Fibroblast of lung (primary cell): ENCODE data around the gene ZNRF4. TPM values are rescaled to one million over a fixed set of nuclear protein-coding genes. Genes with fewer than 3 reads are reported as not detected.
A peak's percentile ranks its signal among the peaks of the same experiment; 100 is the strongest.

Experiments used
- DNase-seq, 2 donors: peaks; one replicate each; pipeline versions ENCODE4 v3.0.0 to v3.0.0-alpha.2; 2010; ENCODE audit warnings: low read depth in 2 of 2
- H2AFZ ChIP-seq: 2 replicates; pipeline ENCODE4 v1.5.1; 2012; ENCODE audit warnings: low read length, control low read depth, inconsistent platforms
- H3K27ac ChIP-seq: 2 replicates; pipeline ENCODE4 v1.5.1; 2011; ENCODE audit warnings: low read length, control low read depth; ENCODE audit not compliant: insufficient read depth
- H3K27me3 ChIP-seq: 2 replicates; pipeline ENCODE4 v1.5.1; 2011; ENCODE audit warnings: mild to moderate bottlenecking, low read length; ENCODE audit not compliant: control insufficient read depth, insufficient read depth
- H3K36me3 ChIP-seq: 2 replicates; pipeline ENCODE4 v1.5.1; 2011; ENCODE audit warnings: low read length; ENCODE audit not compliant: control insufficient read depth, insufficient read depth
- H3K4me1 ChIP-seq: 2 replicates; pipeline ENCODE4 v1.5.1; 2011; ENCODE audit warnings: low read length; ENCODE audit not compliant: control insufficient read depth, insufficient read depth; ENCODE audit errors: extremely low read depth
- H3K4me2 ChIP-seq: 2 replicates; pipeline ENCODE4 v1.5.1; 2011; ENCODE audit warnings: low read length, control low read depth; ENCODE audit not compliant: insufficient read depth; ENCODE audit errors: extremely low read depth
- H3K4me3 ChIP-seq, 4 experiments: fragments of 200-600 bp in 1 of 4; sonication (generic) in 1 of 4; replicated peaks in 1 of 4; 2 replicates each; pipeline ENCODE4 v1.5.1; 2011 to 2016; ENCODE audit warnings: low read length in 4 of 4, low read depth in 3 of 4, mild to moderate bottlenecking in 3 of 4, control low read depth in 2 of 4, inconsistent platforms in 1 of 4, mixed read lengths in 1 of 4; ENCODE audit not compliant: insufficient read depth in 1 of 4; ENCODE audit errors: control extremely low read depth in 1 of 4
- H3K79me2 ChIP-seq: 2 replicates; pipeline ENCODE4 v1.5.1; 2012; ENCODE audit warnings: mild to moderate bottlenecking, low read length, inconsistent platforms; ENCODE audit not compliant: control insufficient read depth, insufficient read depth
- H3K9ac ChIP-seq: 2 replicates; pipeline ENCODE4 v1.5.1; 2011; ENCODE audit warnings: mild to moderate bottlenecking, low read length, control low read depth; ENCODE audit not compliant: insufficient read depth
- H3K9me3 ChIP-seq: 2 replicates; pipeline ENCODE4 v1.5.1; 2012; ENCODE audit warnings: low read depth, low read length; ENCODE audit not compliant: control insufficient read depth, insufficient read depth
- H4K20me1 ChIP-seq: 2 replicates; pipeline ENCODE4 v1.5.1; 2011; ENCODE audit warnings: low read length; ENCODE audit not compliant: control insufficient read depth, insufficient read depth; ENCODE audit errors: extremely low read depth
- EZH2 ChIP-seq: IDR thresholded peaks from 2 replicates; pipeline ENCODE4 v1.5.1; 2012; ENCODE audit warnings: low read length, control low read depth, mild to moderate bottlenecking; ENCODE audit errors: missing control alignments
- polyA plus RNA-seq, 2 donors: library from polyadenylated mRNA; depleted of rRNA in 1 of 2; stranded (reverse) in 1 of 2; unstranded in 1 of 2; fragments of >200 nt; gene quantifications; 2 replicates each; pipeline ENCODE4 v1.2.1, GENCODE V29; 2011 to 2012; ENCODE audit warnings: missing spikeins in 1 of 2
- total RNA-seq: library from RNA; depleted of rRNA; stranded (reverse); fragments of >200 nt; gene quantifications from 2 replicates; pipeline ENCODE4 v1.2.1, GENCODE V29; 2014
- TF ChIP-seq, protein P1 (sequence below), 2 donors: IDR thresholded peaks in 1 of 2; conservative IDR thresholded peaks in 1 of 2; 1 replicate in 1 of 2; 2 replicates in 1 of 2; pipeline ENCODE4 v1.5.1; 2011 to 2012; ENCODE audit warnings: low read length in 2 of 2, control low read depth in 1 of 2, inconsistent platforms in 1 of 2, low read depth in 1 of 2, mild to moderate bottlenecking in 1 of 2

The ZNRF4 gene
- total and polyA plus RNA-seq, 2 donors (not counting 1 experiment from before 2014, with no cell fraction given) = not detected

DNA sequence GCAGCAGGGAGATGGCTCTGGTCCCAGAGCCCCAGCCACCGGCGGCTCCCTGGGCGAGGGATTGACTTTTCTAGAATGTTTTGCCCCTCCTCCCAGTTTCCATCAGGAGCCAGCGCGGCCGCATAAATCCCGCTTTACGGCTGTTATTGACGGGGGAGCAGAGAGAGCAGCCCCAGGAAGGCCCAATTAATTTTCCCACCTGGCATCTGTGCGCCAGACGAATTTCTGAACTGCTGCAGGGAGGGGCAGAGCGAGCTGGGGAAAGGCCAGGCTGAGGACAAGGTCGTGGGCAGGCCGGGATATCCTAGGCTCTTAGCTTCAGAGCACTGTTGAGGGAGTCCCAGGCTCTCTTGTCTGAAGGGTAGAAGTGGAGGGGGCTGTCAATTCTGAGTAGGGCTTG, 24.7 kb downstream of the ZNRF4 start:
- no peak for DNase-seq
- Histone ChIP-seq H3K4me1 (no peaks in the 10 kb centered on the region), H3K27ac (no peak overlapping the region)

DNA sequence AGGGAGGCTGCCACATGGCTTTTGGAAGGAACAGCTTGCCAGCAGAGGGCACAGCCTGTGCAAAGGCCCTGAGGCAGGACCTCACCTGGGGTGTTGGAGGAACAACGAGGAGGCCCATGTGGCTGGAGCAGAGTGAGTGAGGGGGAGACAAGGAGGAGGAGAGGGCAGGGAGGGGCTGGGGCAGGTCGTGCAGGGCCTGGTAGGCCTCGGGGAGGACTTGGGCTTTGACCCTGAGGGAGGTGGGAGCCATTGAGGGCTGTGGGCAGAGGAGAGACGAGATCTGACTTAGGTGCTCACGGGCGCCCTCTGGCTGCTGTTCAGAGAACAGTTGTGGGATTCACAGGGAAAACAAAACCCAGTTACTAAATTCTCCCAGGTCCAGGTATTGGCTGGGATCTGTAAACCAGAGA, 25.2 kb downstream of the ZNRF4 start:
- H3K4me3 ChIP-seq = no peak overlapping the region
- H3K4me1 ChIP-seq = no peaks in the 10 kb centered on the region
- H3K36me3 ChIP-seq = no peaks in the 10 kb centered on the region
- peak in 1 of 2 donors; percentile 14 for DNase-seq
- H3K79me2 ChIP-seq = no peaks in the 10 kb centered on the region
- no peak overlapping the region for H3K4me2 ChIP-seq
- H3K27ac ChIP-seq = no peak overlapping the region
- no peak overlapping the region for H3K9ac ChIP-seq
- TF ChIP-seq EZH2 = no peak
- TF ChIP-seq, protein P1, sequence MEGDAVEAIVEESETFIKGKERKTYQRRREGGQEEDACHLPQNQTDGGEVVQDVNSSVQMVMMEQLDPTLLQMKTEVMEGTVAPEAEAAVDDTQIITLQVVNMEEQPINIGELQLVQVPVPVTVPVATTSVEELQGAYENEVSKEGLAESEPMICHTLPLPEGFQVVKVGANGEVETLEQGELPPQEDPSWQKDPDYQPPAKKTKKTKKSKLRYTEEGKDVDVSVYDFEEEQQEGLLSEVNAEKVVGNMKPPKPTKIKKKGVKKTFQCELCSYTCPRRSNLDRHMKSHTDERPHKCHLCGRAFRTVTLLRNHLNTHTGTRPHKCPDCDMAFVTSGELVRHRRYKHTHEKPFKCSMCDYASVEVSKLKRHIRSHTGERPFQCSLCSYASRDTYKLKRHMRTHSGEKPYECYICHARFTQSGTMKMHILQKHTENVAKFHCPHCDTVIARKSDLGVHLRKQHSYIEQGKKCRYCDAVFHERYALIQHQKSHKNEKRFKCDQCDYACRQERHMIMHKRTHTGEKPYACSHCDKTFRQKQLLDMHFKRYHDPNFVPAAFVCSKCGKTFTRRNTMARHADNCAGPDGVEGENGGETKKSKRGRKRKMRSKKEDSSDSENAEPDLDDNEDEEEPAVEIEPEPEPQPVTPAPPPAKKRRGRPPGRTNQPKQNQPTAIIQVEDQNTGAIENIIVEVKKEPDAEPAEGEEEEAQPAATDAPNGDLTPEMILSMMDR (conservative IDR thresholded peaks at IDR 0.05 in 1 of 2, IDR thresholded peaks at IDR 0.05 in 1 of 2; ENCODE audit: low read depth in 1 of 2, low read length in 2 of 2) = peak; percentile 18 to 53
- H3K27me3 ChIP-seq = peaks cover 9% of the 10 kb centered on the region
- no peaks in the 10 kb centered on the region for H3K9me3 ChIP-seq
- no peak overlapping the region for H2AFZ ChIP-seq
- no peaks in the 10 kb centered on the region for H4K20me1 ChIP-seq

More for the DNA sequence above, 24.7 kb downstream of the ZNRF4 start:
- Histone ChIP-seq H3K4me2 (no peak overlapping the region), H2AFZ (no peak overlapping the region), H4K20me1 (no peaks in the 10 kb centered on the region), H3K4me3 (no peak overlapping the region), H3K27me3 (peaks cover 9% of the 10 kb centered on the region), H3K9ac (no peak overlapping the region), H3K9me3 (no peaks in the 10 kb centered on the region), H3K79me2 (no peaks in the 10 kb centered on the region), H3K36me3 (no peaks in the 10 kb centered on the region)
- TF ChIP-seq EZH2 = no peak
- TF ChIP-seq, protein P1 (conservative IDR thresholded peaks at IDR 0.05 in 1 of 2, IDR thresholded peaks at IDR 0.05 in 1 of 2; ENCODE audit: low read depth in 1 of 2, low read length in 2 of 2) = no peak

DNA sequence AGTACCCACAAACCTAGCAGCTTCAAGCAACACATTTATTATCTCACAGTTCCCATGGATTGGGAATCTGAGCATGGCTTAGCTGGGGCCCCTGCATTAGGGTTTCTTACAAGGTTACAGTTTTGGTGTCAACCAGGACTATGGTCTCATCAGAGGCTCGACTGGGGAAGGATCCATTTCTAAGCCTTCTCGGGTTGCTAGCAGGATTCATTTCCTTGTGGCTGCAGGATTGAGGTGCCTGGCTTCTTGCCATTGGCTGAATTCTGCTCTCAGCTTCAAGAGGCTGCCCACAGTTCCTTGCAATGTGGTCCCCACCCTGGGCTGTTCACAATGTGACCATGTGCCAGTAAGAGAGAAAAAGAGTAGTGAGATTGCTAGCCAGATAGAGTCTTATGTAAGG, 26.7 kb downstream of the ZNRF4 start:
- no peak for TF ChIP-seq EZH2
- TF ChIP-seq, protein P1 (conservative IDR thresholded peaks at IDR 0.05 in 1 of 2, IDR thresholded peaks at IDR 0.05 in 1 of 2; ENCODE audit: low read depth in 1 of 2, low read length in 2 of 2) = no peak
- H3K79me2 ChIP-seq = no peaks in the 10 kb centered on the region
- no peak for DNase-seq
- no peaks in the 10 kb centered on the region for H4K20me1 ChIP-seq
- peaks cover 9% of the 10 kb centered on the region for H3K27me3 ChIP-seq
- no peaks in the 10 kb centered on the region for H3K4me1 ChIP-seq
- H3K36me3 ChIP-seq = no peaks in the 10 kb centered on the region
- no peak overlapping the region for H2AFZ ChIP-seq
- no peaks in the 10 kb centered on the region for H3K9me3 ChIP-seq
- no peak overlapping the region for H3K4me2 ChIP-seq
- no peak overlapping the region for H3K27ac ChIP-seq
- no peak overlapping the region for H3K9ac ChIP-seq
- H3K4me3 ChIP-seq = no peak overlapping the region
